Measurements from ENCODE around the gene NGEF. TPM values are rescaled to one million over a fixed set of nuclear protein-coding genes. Genes with fewer than 3 reads are reported as not detected.

The NGEF gene
- total and polyA plus RNA-seq, 10 of the 15 experiments (the other 5 are each of a cell fraction or from before 2014, with no cell fraction given) = 0.12 TPM; not detected in 9

GRCh38 chr2:232870766-232871371 lies 142.2 kb downstream of the NGEF start:
- no peaks in the 10 kb centered on the region for H3K79me2 ChIP-seq (ENCODE audit: control insufficient read depth, insufficient read depth, low read length)
- H3K27ac ChIP-seq (ENCODE audit: control insufficient read depth, insufficient read depth) = no peak overlapping the region
- in situ Hi-C loops (cut with MboI) (no loop called here), intact Hi-C loops (cut with micrococcal nuclease; ENCODE audit: unreplicated experiment) (no loop called here)
- H3K36me3 ChIP-seq (ENCODE audit: control insufficient read depth in 2 of 2, insufficient read depth in 2 of 2, low read length in 1 of 2) = no peaks in the 10 kb centered on the region
- DNase-seq (ENCODE audit: low read depth, low spot score) (no peak), FAIRE-seq (no peak), ATAC-seq (no peak)
- CTCF ChIA-PET = no interaction called here
- no peak for TF ChIP-seq ZNF687 (IDR thresholded peaks at IDR 0.05)
- no peak for TF ChIP-seq SMARCA5 (IDR thresholded peaks at IDR 0.05)
- no peak for TF ChIP-seq ZNF24 (IDR thresholded peaks at IDR 0.05)
- TF ChIP-seq KLF5 (IDR thresholded peaks at IDR 0.05; ENCODE audit: partially characterized antibody) = no peak
- no peak for TF ChIP-seq RUNX3 (IDR thresholded peaks at IDR 0.05; ENCODE audit: low read length)
- H3K4me2 ChIP-seq (ENCODE audit: control insufficient read depth, insufficient read depth) = no peak overlapping the region
- H3K4me1 ChIP-seq (ENCODE audit: control insufficient read depth, insufficient read depth, low read length) = no peaks in the 10 kb centered on the region
- H4K20me1 ChIP-seq (ENCODE audit: control insufficient read depth, insufficient read depth) = no peaks in the 10 kb centered on the region
- POLR2A ChIA-PET = no interaction called here
- WGBS (ENCODE audit: insufficient coverage, insufficient replicate concordance, low lambda C conversion rate, missing lambda C conversion rate) = 53% methylated on average over 17 of the region's 17 CpGs
- SMC1A ChIA-PET (ENCODE audit: uncharacterized antibody, unreplicated experiment) = no interaction called here
- no peaks in the 10 kb centered on the region for H3K9me3 ChIP-seq (replicated peaks; ENCODE audit: control insufficient read depth, insufficient read depth, low read length)
- no peak overlapping the region for H3K4me3 ChIP-seq
- no peak overlapping the region for H2AFZ ChIP-seq (ENCODE audit: control insufficient read depth, low read depth, low read length)
- H3K9ac ChIP-seq (ENCODE audit: control insufficient read depth, insufficient read depth, low read length) = no peak overlapping the region
- H3K27me3 ChIP-seq (replicated peaks in 1 of 2; ENCODE audit: control insufficient read depth in 2 of 2, insufficient read depth in 2 of 2, low read length in 1 of 2) = no peaks in the 10 kb centered on the region; a peak in 1 of 4 replicates
- BruUV-seq (replicated peaks) = no TSS peak
- RAD21 ChIA-PET (ENCODE audit: unreplicated experiment) = no interaction called here
